ENCODE measurements around the gene ZNRF1. TPM values are rescaled to one million over a fixed set of nuclear protein-coding genes. Genes with fewer than 3 reads are reported as not detected.

Gene ZNRF1
- total and polyA plus RNA-seq, 2 of the 13 experiments (the other 11 are each of a cell fraction or from before 2014, with no cell fraction given): 43.9 to 58.7 TPM

GRCh38 chr16:75129421-75130149 lies 130.8 kb downstream of the ZNRF1 start (continued):
- TF ChIP-seq ARID5B (CRISPR knock-in tag; IDR thresholded peaks at IDR 0.05) (peak; percentile 77), PHF21A (CRISPR knock-in tag; IDR thresholded peaks at IDR 0.05) (peak; percentile 49; the same call in 1 of the 2 replicates), ZNF280D (CRISPR knock-in tag; IDR thresholded peaks at IDR 0.05) (0 out of 2 replicates have a peak, but pooled peaks have one; percentile 42), MAX (IDR thresholded peaks at IDR 0.05) (peak; percentile 37; the same call in 1 of the 2 replicates), SMAD3 (CRISPR knock-in tag; IDR thresholded peaks at IDR 0.05) (peak; percentile 63; the same call in 1 of the 2 replicates), FOXJ3 (CRISPR knock-in tag; IDR thresholded peaks at IDR 0.05; ENCODE audit: borderline replicate concordance) (peak; percentile 52; the same call in 1 of the 2 replicates), ASH2L (IDR thresholded peaks at IDR 0.05; ENCODE audit: insufficient read length, low read depth, low read length) (peak; percentile 68), ZNF142 (CRISPR knock-in tag; IDR thresholded peaks at IDR 0.05) (0 out of 2 replicates have a peak, but pooled peaks have one; percentile 37), FOXA3 (CRISPR knock-in tag; IDR thresholded peaks at IDR 0.05) (peak; percentile 60; the same call in 1 of the 2 replicates), PPARG (CRISPR knock-in tag; conservative IDR thresholded peaks at IDR 0.05) (0 out of 2 replicates have a peak, but pooled peaks have one; percentile 12)

Data from HepG2 (cell line).